ENCODE results near the gene RNPS1. TPM values are rescaled to one million over a fixed set of nuclear protein-coding genes. Genes with fewer than 3 reads are reported as not detected.

Gene RNPS1
- total and polyA plus RNA-seq, 12 donors = 61.7 to 136 (median 118) TPM

DNA sequence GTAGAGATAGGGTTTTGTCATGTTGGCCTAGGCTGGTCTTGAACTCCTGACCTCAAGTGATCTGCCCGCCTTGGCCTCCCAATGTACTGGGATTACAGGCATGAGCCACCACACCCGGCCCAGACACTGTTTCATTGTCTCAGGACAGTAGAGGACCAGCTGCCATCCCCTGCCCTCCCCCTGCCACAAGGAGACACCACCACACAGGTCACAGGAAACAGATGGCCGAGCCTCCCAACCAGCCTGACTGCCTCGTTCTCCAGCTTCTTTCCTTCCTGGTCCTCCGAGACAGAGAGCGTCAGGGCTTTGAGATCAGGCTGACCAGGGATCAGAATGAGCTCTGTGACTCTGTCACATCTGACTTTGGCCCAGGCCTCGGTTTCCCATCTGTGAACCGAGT lies 20.8 kb upstream of the RNPS1 start:
- DNase-seq (no peak), ATAC-seq (no peak)
- Histone ChIP-seq H3K9me3 (no peaks in the 10 kb centered on the region), H3K36me3 (peaks cover 0 to 89% (median 8%) of the 10 kb centered on the region in 9 donors), H3K4me1 (no peaks in the 10 kb centered on the region), H3K27me3 (no peaks in the 10 kb centered on the region), H3K4me3 (no peak overlapping the region), H3K27ac (no peak overlapping the region)
- intact Hi-C loops (cut with DNase I) = no loop called here
- TF ChIP-seq, protein P1, sequence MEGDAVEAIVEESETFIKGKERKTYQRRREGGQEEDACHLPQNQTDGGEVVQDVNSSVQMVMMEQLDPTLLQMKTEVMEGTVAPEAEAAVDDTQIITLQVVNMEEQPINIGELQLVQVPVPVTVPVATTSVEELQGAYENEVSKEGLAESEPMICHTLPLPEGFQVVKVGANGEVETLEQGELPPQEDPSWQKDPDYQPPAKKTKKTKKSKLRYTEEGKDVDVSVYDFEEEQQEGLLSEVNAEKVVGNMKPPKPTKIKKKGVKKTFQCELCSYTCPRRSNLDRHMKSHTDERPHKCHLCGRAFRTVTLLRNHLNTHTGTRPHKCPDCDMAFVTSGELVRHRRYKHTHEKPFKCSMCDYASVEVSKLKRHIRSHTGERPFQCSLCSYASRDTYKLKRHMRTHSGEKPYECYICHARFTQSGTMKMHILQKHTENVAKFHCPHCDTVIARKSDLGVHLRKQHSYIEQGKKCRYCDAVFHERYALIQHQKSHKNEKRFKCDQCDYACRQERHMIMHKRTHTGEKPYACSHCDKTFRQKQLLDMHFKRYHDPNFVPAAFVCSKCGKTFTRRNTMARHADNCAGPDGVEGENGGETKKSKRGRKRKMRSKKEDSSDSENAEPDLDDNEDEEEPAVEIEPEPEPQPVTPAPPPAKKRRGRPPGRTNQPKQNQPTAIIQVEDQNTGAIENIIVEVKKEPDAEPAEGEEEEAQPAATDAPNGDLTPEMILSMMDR (IDR thresholded peaks at IDR 0.05) = no peak
- WGBS, 2 donors = 73 to 87% methylated on average over 8 of the region's 8 CpGs

DNA sequence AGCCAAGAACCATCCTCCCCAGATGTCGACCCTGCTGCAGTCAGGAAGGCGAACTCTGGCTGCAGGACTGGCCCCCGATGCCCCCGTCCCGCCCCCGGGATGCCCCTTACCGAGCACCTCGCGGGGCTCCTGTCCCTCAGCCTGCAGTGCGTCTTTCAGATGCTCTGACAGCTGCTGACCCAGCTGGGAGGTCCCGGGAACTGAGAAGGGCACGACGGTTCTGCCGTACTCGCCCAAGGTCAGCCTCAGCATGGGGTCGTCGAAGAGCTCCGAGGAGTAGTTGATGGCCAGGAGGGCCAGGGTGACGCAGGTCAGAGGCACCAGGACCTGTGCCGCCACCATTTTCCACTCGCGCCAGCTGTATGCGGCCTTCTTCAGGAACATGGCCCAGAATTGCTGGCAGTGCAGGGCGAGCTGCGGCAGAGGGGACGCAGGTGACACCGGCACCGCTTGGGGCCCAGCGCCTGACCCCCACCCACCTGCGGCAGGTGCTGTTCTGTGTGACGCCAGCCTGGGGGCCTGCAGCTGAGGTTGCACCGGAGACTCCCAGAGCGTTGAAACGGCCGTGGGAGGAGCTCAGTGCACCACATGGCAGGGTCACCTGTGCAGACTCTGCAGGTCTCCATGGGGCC lies 20.1 kb upstream of the RNPS1 start:
- Histone ChIP-seq H3K4me1 (no peaks in the 10 kb centered on the region), H3K36me3 (peaks cover 0 to 92% (median 8%) of the 10 kb centered on the region in 9 donors), H3K4me3 (no peak overlapping the region), H3K9me3 (no peaks in the 10 kb centered on the region), H3K27ac (no peak overlapping the region), H3K27me3 (no peaks in the 10 kb centered on the region)
- 81 to 87% methylated on average over 35 of the region's 35 CpGs for WGBS, 2 donors
- no peak for DNase-seq
- ATAC-seq = peak in 1 of 8 donors; percentile 19
- TF ChIP-seq, protein P1 (IDR thresholded peaks at IDR 0.05) = no peak
- intact Hi-C loops (cut with DNase I) = no loop called here

DNA sequence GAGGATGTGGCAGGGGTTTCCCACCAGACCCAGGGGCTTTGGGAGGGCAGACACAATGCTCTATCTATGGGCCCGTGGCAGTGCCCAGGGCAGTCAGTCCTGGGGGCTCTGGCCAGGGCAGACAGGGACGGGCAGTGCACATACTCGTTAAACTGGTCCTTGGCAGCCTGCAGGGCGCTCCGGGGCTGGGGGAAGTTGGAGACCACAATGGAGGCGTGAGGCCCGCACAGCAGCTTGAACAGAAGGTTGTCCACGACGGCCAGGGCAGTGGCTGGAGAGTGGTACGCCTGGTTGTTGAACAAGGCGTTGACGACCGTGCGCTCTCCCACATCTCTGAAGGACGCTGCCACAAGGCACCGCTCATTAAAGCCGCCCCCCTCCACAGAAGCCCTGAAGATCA lies 18.6 kb upstream of the RNPS1 start:
- H3K4me1 ChIP-seq = no peaks in the 10 kb centered on the region
- no peak for DNase-seq
- no peaks in the 10 kb centered on the region for H3K9me3 ChIP-seq
- H3K36me3 ChIP-seq = peaks cover 0 to 85% (median 7%) of the 10 kb centered on the region in 9 donors
- no peak overlapping the region for H3K27ac ChIP-seq
- intact Hi-C loops (cut with DNase I) = no loop called here
- H3K4me3 ChIP-seq = no peak overlapping the region
- WGBS, 2 donors = 94 to 95% methylated on average over 17 of the region's 17 CpGs
- H3K27me3 ChIP-seq = no peaks in the 10 kb centered on the region
- no peak for ATAC-seq
- TF ChIP-seq, protein P1 (IDR thresholded peaks at IDR 0.05) = no peak

DNA sequence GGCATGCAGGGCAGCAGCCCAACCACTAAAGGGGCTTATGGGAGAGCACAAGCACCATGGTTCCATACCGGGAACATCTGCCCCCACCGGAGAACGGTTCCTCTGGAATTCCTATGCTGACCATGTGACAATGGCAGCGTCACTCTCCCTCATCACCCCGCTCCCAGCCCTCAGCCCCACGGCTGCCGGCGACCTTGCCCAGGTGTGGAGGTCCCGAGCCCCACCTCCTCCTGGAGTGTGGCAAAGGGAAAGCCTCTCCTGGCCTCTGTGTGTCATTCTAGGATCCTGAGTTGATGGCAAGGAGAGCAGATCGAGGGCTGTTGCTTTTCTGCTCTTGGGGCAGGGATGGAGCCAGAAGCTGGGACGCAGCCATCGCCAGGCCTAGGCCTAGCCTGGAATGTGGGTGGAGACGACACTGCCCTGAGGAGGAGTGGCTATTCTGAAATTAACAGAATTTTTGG lies 17.8 kb upstream of the RNPS1 start:
- TF ChIP-seq, protein P1 (IDR thresholded peaks at IDR 0.05) = no peak
- no peak for ATAC-seq
- Histone ChIP-seq H3K9me3 (no peaks in the 10 kb centered on the region), H3K4me3 (no peak overlapping the region), H3K27ac (no peak overlapping the region), H3K36me3 (peaks cover 0 to 83% (median 3%) of the 10 kb centered on the region in 9 donors), H3K4me1 (no peaks in the 10 kb centered on the region), H3K27me3 (no peaks in the 10 kb centered on the region)
- DNase-seq = no peak
- WGBS, 2 donors = 85 to 86% methylated on average over 13 of the region's 13 CpGs
- intact Hi-C loops (cut with DNase I) = no loop called here

Measured in heart right ventricle (tissue), 16 donors.